Measurements from ENCODE around the gene SETBP1.

Gene SETBP1

GRCh38 chr18:44789710-44790109 lies 109.0 kb downstream of the SETBP1 start (continued):
- TF ChIP-seq ZNF280C (tag by site-specific recombination; IDR thresholded peaks at IDR 0.05) (no peak), HOXA7 (CRISPR knock-in tag; IDR thresholded peaks at IDR 0.05; ENCODE audit: borderline replicate concordance) (no peak), ZNF843 (tag by site-specific recombination; IDR thresholded peaks at IDR 0.05) (peak; percentile 84), ZNF157 (tag by site-specific recombination; IDR thresholded peaks at IDR 0.05) (no peak), KLF7 (tag by site-specific recombination; IDR thresholded peaks at IDR 0.05; ENCODE audit: borderline replicate concordance) (no peak), ZNF146 (tag by site-specific recombination; IDR thresholded peaks at IDR 0.05) (no peak), ZNF473 (tag by site-specific recombination; IDR thresholded peaks at IDR 0.05) (no peak), ZSCAN23 (tag by site-specific recombination; IDR thresholded peaks at IDR 0.05) (no peak), ZFP41 (tag by site-specific recombination; IDR thresholded peaks at IDR 0.05; ENCODE audit: borderline replicate concordance) (no peak), ZFP37 (tag by site-specific recombination; IDR thresholded peaks at IDR 0.05) (no peak), ZNF660 (tag by site-specific recombination; IDR thresholded peaks at IDR 0.05) (0 out of 2 replicates have a peak, but pooled peaks have one; percentile 38), ZBTB44 (tag by site-specific recombination; IDR thresholded peaks at IDR 0.05) (no peak), ZNF311 (tag by site-specific recombination; IDR thresholded peaks at IDR 0.05; ENCODE audit: borderline replicate concordance) (no peak), ZNF596 (tag by site-specific recombination; IDR thresholded peaks at IDR 0.05) (no peak), ZNF133 (tag by site-specific recombination; IDR thresholded peaks at IDR 0.05) (no peak), ZBTB21 (tag by site-specific recombination; IDR thresholded peaks at IDR 0.05) (0 out of 2 replicates have a peak, but pooled peaks have one; percentile 49), YY1 (tag by site-specific recombination; IDR thresholded peaks at IDR 0.05) (no peak), ZNF404 (tag by site-specific recombination; IDR thresholded peaks at IDR 0.05) (no peak), INSM2 (tag by site-specific recombination; IDR thresholded peaks at IDR 0.05) (peak; percentile 43; the same call in 1 of the 2 replicates), ZNF610 (tag by site-specific recombination; IDR thresholded peaks at IDR 0.05; ENCODE audit: borderline replicate concordance) (no peak), ZNF292 (tag by site-specific recombination; IDR thresholded peaks at IDR 0.05; ENCODE audit: borderline replicate concordance, low read depth) (no peak), KLF16 (tag by site-specific recombination; IDR thresholded peaks at IDR 0.05) (peak; percentile 56; the same call in 1 of the 2 replicates), ZNF513 (tag by site-specific recombination; IDR thresholded peaks at IDR 0.05) (no peak), MZF1 (tag by site-specific recombination; IDR thresholded peaks at IDR 0.05; ENCODE audit: borderline replicate concordance) (peak; percentile 82; the same call in 1 of the 2 replicates), ZNF704 (tag by site-specific recombination; IDR thresholded peaks at IDR 0.05) (no peak), TSHZ1 (tag by site-specific recombination; IDR thresholded peaks at IDR 0.05; ENCODE audit: borderline replicate concordance) (0 out of 2 replicates have a peak, but pooled peaks have one; percentile 24), GLIS2 (tag by site-specific recombination; IDR thresholded peaks at IDR 0.05) (0 out of 2 replicates have a peak, but pooled peaks have one; percentile 23), ZNF48 (tag by site-specific recombination; IDR thresholded peaks at IDR 0.05) (no peak), KLF1 (tag by site-specific recombination; IDR thresholded peaks at IDR 0.05) (peak; percentile 63), ZNF155 (tag by site-specific recombination; IDR thresholded peaks at IDR 0.05) (no peak)
